Fibroblast of skin of abdomen (primary cell): Measurements from ENCODE around the gene BCL7C.
"Not testable (repeated sequence)": the region's sequence is repeated elsewhere in the genome, so short reads cannot be mapped to it uniquely, and the experiment has no call there.

Source experiments
- DNase-seq: peaks from one replicate; pipeline ENCODE4 v3.0.0-alpha.2; 2013

Gene BCL7C

GRCh38 chr16:30860729-30861128, 33.1 kb downstream of the BCL7C start:
- DNase-seq: not testable (repeated sequence)

GRCh38 chr16:30858829-30859423, 35.0 kb downstream of the BCL7C start:
- DNase-seq: no peak

GRCh38 chr16:30858111-30858495, 35.8 kb downstream of the BCL7C start:
- DNase-seq: no peak

- DNase-seq: no peak
These were observed 40.1 kb downstream of the BCL7C start for GRCh38 chr16:30853758-30854157.

GRCh38 chr16:30850246-30850645, 43.6 kb downstream of the BCL7C start:
- no peak for DNase-seq

GRCh38 chr16:30846649-30847402, 47.1 kb downstream of the BCL7C start:
- DNase-seq: no peak

GRCh38 chr16:30844671-30845449, 49.0 kb downstream of the BCL7C start:
- DNase-seq: peak; percentile 84

GRCh38 chr16:30844346-30844670, 49.6 kb downstream of the BCL7C start:
- no peak for DNase-seq

GRCh38 chr16:30843501-30843900, 50.4 kb downstream of the BCL7C start:
- DNase-seq: no peak

- no peak for DNase-seq
These were observed 50.9 kb downstream of the BCL7C start for GRCh38 chr16:30842971-30843370.

- no peak for DNase-seq
These were observed 52.5 kb downstream of the BCL7C start for GRCh38 chr16:30841332-30841731.

- no peak for DNase-seq
These were observed 53.3 kb downstream of the BCL7C start for GRCh38 chr16:30840611-30841010.

- no peak for DNase-seq
These were observed 54.2 kb downstream of the BCL7C start for GRCh38 chr16:30839523-30840227.

GRCh38 chr16:30838876-30839471, 54.9 kb downstream of the BCL7C start:
- no peak for DNase-seq

GRCh38 chr16:30837904-30838303, 56.0 kb downstream of the BCL7C start:
- no peak for DNase-seq
